Umbilical cord (tissue), 2 donors: Measurements from ENCODE around the gene CX3CL1. TPM values are rescaled to one million over a fixed set of nuclear protein-coding genes. Genes with fewer than 3 reads are reported as not detected.
"Not testable (repeated sequence)": the region's sequence is repeated elsewhere in the genome, so short reads cannot be mapped to it uniquely, and the experiment has no call there.

Experiments
- DNase-seq: peaks from one replicate; pipeline ENCODE4 v3.0.0-alpha.2; 2015; ENCODE audit warnings: low spot score
- total RNA-seq: library from RNA; depleted of rRNA; stranded (reverse); fragments of >200 nt; gene quantifications from one replicate; pipeline ENCODE4 v1.2.3, GENCODE V29; 2014; ENCODE audit warnings: low replicate concordance; ENCODE audit not compliant: insufficient read depth

Gene CX3CL1
- total RNA-seq, 1 donor from 2014 or later, result 1.2 TPM

GRCh38 chr16:57357330-57358085, 14.8 kb upstream of the CX3CL1 start:
- no peak for DNase-seq

GRCh38 chr16:57358086-57358420, 14.2 kb upstream of the CX3CL1 start:
- no peak for DNase-seq

DNA sequence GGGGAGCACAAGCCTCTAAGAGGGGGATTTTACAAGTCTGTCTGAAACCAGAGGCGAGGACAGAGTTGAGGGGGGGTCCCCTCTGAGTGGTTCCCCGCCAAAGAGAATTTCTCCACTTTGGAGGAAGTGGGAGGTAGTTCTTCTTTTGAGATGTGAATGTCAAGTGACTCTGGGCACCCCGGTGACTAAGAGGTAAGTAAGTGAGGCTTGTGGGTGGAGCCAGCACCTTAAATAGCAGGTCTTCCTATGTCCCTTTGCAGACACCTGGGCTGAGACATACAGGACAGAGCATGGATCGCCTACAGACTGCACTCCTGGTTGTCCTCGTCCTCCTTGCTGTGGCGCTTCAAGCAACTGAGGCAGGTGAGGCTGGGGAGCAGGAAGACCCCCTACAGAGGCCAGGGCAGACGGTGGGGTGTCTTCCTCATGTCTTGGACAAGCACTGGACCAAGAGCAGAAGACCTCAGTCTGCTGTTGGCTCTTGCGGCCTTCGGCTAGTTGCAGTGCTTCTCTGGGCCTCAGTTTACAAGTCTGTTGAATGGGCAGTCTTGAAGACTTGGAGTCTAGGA, 13.7 kb upstream of the CX3CL1 start, which contains the start of gene CCL22:
TSS of gene CCL22 (plus strand) at position 257 of the 569 bp plus-strand sequence. CDS start at position 291, 34 bp downstream.
- DNase-seq, result no peak

DNA sequence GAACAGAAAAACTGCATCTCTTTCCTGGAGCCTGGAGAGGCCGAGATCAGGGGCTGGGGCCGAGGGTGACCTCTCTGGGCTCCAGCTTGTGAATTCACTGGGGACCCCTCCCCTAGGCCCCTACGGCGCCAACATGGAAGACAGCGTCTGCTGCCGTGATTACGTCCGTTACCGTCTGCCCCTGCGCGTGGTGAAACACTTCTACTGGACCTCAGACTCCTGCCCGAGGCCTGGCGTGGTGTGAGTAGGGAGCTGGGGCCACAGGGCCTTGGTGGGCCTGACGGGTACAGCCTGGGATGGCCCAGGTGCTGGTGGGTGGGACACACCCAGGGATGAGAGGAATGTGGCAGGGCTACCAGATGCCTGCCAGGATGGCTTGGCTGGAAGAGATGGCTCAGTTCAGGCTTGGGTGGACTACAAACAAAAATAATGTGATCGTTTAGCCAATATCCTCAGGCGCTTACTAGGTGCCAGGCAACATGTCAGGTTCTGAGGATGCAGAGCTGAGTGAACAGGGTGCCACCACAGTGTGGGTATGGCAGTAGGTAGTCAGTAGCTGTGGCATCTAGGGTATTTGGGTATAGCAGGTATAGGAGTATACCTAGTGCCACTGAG, 11.9 kb upstream of the CX3CL1 start:
- no peak for DNase-seq

DNA sequence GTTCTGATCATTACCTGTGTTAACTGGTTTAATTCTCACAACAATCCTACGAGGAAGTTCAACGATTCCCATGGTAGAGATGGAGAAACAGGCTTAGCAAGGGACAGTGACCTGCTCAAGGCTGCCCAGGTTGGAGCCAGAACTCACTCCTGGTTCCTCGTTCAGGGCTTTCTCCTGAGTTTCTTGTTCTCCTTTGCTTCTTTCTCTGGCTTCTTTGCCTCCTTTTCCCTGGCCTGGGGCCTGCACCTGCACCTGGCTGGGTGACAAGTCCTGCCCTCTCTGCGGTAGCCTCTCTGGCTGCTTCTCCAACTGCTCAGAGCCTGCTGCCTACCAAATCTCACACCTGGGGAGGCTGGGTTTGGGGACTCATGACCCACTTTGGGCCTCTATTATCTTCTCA, 10.9 kb upstream of the CX3CL1 start:
- no peak for DNase-seq

- DNase-seq, result no peak
Observed at GRCh38 chr16:57364143-57364542, 8.1 kb upstream of the CX3CL1 start.

GRCh38 chr16:57366544-57367040, 5.7 kb upstream of the CX3CL1 start:
- peak; percentile 41 for DNase-seq

- DNase-seq, result no peak
Observed at GRCh38 chr16:57367116-57367752, 5.1 kb upstream of the CX3CL1 start.

- no peak for DNase-seq
Observed at GRCh38 chr16:57371494-57372371, 557 bp upstream of the CX3CL1 start.

DNA sequence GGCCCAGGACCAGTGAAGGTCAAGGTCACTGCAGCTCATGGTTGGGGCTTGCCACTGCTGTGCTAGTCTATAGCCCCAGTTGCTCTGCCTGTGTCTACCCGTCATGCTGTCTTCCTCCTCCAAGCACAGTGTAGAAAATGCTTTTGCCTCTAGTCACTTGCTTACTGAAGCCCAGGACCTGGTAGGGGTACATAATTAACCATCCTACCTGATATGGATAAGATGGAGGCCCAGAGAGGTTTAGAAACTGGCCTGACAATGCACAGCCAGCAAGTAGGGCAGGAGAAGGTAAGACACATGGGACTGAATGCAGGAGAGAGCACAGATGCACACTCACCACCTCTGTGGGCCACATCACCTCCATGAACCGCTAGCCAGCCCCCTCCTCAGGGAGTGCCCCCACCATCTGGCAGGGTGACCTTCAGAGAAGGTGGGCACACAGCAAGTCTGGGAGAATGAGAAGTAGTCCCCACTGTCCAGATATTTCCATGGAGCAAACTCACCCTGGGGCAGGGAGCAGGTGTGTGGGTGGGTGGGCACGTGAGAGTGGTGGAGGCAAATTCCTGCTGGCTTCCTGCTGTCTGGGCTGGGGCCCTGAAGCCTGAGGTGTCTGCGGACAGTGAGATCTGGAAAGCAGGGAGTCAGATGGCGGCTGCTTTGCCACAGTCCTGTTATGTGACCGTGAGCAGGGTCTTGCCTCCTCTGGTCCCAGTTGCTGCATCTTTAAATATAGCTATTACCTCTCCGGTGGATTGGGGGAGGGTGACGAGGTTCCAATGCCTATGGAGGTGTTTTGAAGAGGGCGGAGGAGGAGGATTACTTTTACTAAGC, 1.0 kb downstream of the CX3CL1 start:
- DNase-seq, result no peak

DNA sequence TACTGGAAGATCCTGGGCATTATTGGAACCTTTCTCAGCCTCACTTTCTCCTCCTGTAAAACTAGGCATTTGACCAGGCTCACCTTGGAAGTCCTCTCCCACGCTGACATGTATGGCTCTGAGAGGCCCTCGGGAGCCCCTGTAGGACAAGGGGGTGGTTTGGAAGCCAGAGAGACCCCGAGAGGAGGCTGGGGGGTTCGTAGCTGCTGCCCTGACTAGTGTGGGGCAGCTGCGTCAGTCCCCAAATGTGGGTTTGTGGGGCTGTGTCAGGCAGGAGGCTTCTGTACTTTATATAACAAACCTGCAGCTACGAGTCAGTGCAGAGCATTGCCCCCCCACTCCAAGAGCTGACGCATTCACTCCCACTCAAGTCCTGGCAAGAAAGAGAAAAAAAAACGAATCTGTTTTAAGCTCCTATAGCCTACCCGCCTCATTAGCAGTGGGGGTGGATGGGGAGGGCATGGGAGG, 1.8 kb downstream of the CX3CL1 start:
- DNase-seq, result peak; percentile 57

GRCh38 chr16:57374925-57375465, 2.7 kb downstream of the CX3CL1 start:
- not testable (repeated sequence) for DNase-seq

DNA sequence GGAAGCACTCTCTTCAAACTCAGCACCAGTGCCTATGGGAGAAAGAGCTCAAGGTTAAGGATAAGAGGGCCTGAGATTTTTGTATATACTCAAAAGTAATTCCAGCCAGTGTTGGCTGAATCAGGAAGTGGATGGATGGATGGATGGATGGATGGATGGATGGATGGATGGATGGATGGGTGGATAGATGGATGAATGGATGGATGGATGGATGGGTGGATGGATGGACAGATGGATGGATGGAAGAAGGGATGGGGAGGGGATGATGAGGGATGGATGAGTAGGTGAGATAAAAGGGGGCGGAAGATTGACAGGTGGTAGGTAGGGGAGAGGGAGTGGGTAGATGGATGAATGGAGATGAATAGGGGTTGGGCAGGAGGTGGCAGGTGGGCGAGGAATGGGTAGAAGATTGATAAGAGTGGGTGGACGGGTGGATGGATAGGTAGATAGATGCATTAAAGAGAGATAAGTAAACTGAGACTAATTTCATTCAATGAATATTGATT, 4.1 kb downstream of the CX3CL1 start:
- no peak for DNase-seq

DNA sequence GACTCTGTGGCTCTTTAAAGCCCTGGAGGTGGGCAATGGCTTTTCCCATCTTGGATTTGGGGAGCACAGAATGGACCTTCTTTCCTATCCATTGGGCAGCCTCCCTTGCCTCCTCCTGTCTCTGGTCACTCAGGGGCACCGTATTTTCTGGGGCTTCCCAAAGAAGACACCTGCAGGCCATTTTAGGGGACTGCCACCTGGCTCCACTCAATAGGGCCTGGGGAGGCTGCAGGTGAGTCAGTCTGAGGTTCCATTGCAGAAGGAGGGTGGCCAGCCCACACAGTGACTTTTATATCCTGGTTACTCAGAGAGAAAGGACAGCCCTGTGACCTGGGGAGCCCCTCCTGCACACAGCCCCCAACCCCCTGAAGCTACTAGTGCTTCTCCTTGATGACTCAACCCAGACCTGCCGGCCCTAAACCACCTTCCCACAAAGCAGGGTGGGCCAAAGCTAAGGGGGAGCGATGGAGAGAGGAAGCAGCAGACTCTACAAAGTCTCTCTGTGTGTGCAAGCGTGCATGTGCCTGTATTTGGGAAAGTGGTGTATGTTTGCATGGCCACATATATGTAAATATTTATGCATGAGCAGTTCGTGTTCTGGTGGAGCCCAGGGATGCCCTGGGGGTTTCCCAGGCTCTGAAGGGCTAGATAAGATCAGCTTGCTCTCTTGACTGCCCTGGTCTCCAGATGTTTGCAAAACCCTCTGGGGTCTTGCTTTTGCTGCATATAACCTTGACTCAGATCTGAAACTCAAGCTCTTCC, 5.0 kb downstream of the CX3CL1 start:
- DNase-seq, result peak; percentile 35

- DNase-seq, result no peak
Observed at GRCh38 chr16:57379579-57379978, 7.3 kb downstream of the CX3CL1 start.

DNA sequence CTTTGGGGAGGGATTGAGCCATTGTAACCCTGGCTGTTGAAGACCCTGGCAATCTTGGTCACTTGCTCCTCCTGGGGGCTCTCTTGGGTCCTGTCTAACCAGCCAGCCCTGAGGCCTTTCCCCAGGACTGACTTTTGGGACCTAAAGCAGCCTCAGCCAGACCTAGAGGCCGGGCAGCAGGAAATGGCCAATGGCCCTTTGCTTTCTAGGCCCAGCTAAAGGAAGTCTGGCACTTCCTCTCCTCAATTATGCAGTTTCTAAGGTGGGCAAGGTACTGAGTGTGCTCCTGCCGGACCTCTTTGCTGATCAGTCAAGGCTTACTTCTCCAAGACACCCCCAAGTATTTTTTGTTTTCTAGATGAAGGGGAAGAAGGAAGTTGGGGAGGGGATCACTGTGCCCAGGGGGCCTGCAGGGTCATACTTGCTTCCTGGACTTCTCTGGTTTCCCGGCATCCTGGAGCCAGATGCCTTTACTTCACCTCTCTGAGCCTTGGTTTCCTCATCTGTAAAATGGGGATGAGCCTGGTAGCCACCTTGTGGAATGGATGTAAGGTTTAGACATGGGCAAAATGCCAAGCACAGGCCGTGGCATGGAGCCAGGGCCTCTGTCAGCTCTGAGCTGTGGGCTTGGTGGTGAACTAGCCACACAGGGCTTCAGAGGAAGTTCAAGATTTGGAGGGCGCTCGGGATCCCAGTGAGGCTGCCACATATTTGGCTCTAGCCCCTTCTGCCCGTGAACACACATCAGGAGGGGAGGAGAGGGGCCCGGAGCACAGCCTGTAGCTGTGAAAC, 8.6 kb downstream of the CX3CL1 start:
- no peak for DNase-seq

GRCh38 chr16:57381791-57382534, 9.7 kb downstream of the CX3CL1 start:
- DNase-seq, result no peak
